Lower lobe of right lung (tissue), 2 donors: Measurements from ENCODE around the gene DAD1. TPM values are rescaled to one million over a fixed set of nuclear protein-coding genes. Genes with fewer than 3 reads are reported as not detected.
"Not testable (repeated sequence)": the region's sequence is repeated elsewhere in the genome, so short reads cannot be mapped to it uniquely, and the experiment has no call there.

Experiments
- ATAC-seq, 2 donors: fragments of 200-7000 bp; cut with Tn5 transposase; one replicate each; pipeline ENCODE4 v1.9.1; 2020 to 2022; ENCODE audit warnings: mild to moderate bottlenecking in 2 of 2, moderate library complexity in 2 of 2
- DNase-seq: peaks from one replicate; pipeline ENCODE4 v3.0.0-alpha.2; 2020
- H3K27ac ChIP-seq: fragments of 200-600 bp; one replicate; pipeline ENCODE4 v1.8.0; 2022
- H3K27me3 ChIP-seq: fragments of 200-600 bp; one replicate; pipeline ENCODE4 v1.8.0; 2022; ENCODE audit warnings: low read depth
- H3K36me3 ChIP-seq: fragments of 200-600 bp; one replicate; pipeline ENCODE4 v1.8.0; 2022; ENCODE audit warnings: mild to moderate bottlenecking
- H3K4me1 ChIP-seq: fragments of 200-600 bp; one replicate; pipeline ENCODE4 v1.8.0; 2022
- H3K4me3 ChIP-seq: fragments of 200-600 bp; one replicate; pipeline ENCODE4 v1.8.0; 2022; ENCODE audit warnings: mild to moderate bottlenecking
- H3K9me3 ChIP-seq: fragments of 200-600 bp; one replicate; pipeline ENCODE4 v1.8.0; 2022
- intact Hi-C: fragments of 100-400 bp; cut with DNase I; formaldehyde crosslinking; loops from one replicate; pipeline ENCODE4 v1.11.0; 2022
- long read RNA-seq: library from polyadenylated mRNA; unstranded; transcript quantifications from one replicate; pipeline ENCODE4 v2.0.0, GENCODE V29; 2021
- total RNA-seq: library from RNA; stranded (reverse); fragmentation: NEBNext Ultra II Directional; extraction: Animal tissue kit (Norgen Biotek cat#: 25700); gene quantifications from one replicate; pipeline ENCODE4 v1.2.1, GENCODE V29; 2021
- TF ChIP-seq, protein P1 (sequence below): fragments of 200-600 bp; IDR thresholded peaks from one replicate; pipeline ENCODE4 v1.8.0; 2022; ENCODE audit warnings: antibody characterized with exemption, mild to moderate bottlenecking
- donor health status: DM: no; HTN: yes; CAD: no; lungs with severe emphysema.

Gene DAD1
- total RNA-seq = 162 TPM
- long read RNA-seq, transcript DAD1-201 (3 exons, 731 nt) = major isoform, 81 of 88 reads
- long read RNA-seq, partial matches to known transcripts = 5 of 88 reads
- long read RNA-seq, other reads (novel, unspliced or antisense) = 2 of 88 reads

DNA sequence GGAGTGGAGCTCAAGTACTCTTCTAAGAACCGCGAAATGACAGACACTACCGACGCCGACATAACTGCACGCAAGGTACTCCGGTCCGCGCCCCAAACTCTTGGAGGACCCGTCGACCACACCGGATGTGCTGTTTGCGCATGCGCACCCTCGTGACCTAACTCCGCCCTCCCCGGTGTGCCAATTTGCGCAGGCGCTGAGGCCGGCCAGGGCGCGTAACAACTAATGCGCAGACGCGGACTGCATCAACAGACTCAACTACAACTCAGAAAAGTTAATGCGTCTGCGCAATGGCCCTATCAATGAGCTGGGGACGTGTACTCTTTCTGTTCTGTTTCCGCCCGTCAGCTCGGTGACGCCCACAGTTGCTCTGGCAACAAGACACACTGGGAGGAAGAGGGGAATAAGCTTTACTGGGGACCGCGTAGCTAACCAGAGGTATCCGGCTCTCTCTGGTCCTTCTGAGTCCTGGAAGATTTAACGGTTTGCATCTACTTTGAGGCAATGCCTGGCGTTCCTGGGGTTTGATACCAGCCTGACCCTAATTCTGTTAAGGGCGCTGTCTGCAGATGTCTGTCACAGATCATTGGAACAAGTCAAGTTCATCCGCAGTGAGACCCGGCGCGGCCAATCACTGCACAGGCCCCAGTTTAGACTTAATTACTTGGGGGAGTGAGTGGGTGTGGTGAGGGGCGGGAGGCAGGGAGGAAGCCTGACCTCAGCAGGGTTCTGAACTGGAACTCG, at the start of gene DAD1:
Gene DAD1 (minus strand): TSS at position 129 of the 744 bp plus-strand sequence. CDS start 67 bp downstream, at position 62.
- H3K27ac ChIP-seq = peak within 1 kb of the TSS; percentile 96
- peak; percentile 99 for ATAC-seq
- no peaks in the 10 kb centered on the region for H3K9me3 ChIP-seq
- H3K4me3 ChIP-seq = peak within 1 kb of the TSS; percentile 79
- TF ChIP-seq, protein P1, sequence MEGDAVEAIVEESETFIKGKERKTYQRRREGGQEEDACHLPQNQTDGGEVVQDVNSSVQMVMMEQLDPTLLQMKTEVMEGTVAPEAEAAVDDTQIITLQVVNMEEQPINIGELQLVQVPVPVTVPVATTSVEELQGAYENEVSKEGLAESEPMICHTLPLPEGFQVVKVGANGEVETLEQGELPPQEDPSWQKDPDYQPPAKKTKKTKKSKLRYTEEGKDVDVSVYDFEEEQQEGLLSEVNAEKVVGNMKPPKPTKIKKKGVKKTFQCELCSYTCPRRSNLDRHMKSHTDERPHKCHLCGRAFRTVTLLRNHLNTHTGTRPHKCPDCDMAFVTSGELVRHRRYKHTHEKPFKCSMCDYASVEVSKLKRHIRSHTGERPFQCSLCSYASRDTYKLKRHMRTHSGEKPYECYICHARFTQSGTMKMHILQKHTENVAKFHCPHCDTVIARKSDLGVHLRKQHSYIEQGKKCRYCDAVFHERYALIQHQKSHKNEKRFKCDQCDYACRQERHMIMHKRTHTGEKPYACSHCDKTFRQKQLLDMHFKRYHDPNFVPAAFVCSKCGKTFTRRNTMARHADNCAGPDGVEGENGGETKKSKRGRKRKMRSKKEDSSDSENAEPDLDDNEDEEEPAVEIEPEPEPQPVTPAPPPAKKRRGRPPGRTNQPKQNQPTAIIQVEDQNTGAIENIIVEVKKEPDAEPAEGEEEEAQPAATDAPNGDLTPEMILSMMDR = no peak
- DNase-seq = peak; percentile 97
- H3K36me3 ChIP-seq = no peaks in the 10 kb centered on the region
- H3K4me1 ChIP-seq = peaks cover 39% of the 10 kb centered on the region
- intact Hi-C loops = no loop called here
- no peaks in the 10 kb centered on the region for H3K27me3 ChIP-seq

DNA sequence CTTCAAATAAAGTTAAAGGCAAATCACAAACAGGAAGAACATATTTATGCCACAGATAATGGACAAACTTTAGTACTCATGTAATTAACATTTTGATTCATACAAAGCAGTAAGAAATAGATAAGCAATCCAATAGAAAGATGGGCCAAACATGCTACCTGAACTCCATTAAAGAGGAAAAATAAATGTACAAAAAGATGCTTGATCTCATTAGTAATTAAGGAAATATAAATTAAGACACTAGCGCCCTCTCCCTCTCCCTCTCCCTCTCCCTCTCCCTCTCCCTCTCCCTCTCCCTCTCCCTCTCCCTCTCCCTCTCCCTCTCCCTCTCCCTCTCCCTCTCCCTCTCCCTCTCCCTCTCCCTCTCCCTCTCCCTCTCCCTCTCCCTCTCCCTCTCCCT, 47.0 kb upstream of the DAD1 start:
- DNase-seq, intact Hi-C loops, H3K27me3 ChIP-seq, H3K4me1 ChIP-seq, H3K36me3 ChIP-seq, H3K4me3 ChIP-seq, ATAC-seq, H3K27ac ChIP-seq, H3K9me3 ChIP-seq: not testable (repeated sequence)

DNA sequence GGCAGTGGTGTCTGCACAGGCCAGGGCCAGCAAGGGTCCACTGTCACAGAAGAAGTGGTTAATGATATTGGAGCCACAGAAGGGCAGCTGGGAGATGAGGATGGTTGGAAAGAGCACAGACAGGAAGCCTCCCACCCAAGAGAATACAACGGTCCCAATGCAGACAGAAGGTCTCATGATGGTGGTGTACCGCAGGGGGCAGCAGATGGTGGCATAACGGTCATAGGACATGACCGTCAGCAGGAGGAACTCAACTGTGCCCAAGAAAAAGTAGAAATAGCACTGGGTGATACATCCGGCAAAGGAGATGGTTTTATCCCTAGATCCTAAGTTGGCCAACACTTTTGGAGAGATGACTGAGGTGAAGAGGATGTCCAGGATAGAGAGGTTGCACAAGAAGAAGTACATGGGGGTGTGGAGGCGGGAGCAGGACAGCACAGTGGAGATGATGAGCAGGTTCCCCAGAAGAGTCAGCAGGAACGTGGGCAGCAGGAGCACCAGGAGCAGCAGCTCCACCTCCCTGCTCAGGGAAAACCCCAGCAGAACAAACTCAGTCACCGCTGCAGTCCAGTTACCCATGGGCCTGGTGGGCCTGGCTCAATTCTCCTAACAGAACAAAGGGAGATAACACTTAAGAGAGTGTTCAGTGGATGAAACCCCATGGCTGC, 45.3 kb upstream of the DAD1 start:
- intact Hi-C loops = no loop called here
- H3K9me3 ChIP-seq = no peaks in the 10 kb centered on the region
- ATAC-seq (no peak), DNase-seq (no peak)
- H3K4me1 ChIP-seq = no peaks in the 10 kb centered on the region
- H3K4me3 ChIP-seq = no peak overlapping the region
- H3K27me3 ChIP-seq = no peaks in the 10 kb centered on the region
- no peak overlapping the region for H3K27ac ChIP-seq
- TF ChIP-seq, protein P1 = no peak
- no peaks in the 10 kb centered on the region for H3K36me3 ChIP-seq

DNA sequence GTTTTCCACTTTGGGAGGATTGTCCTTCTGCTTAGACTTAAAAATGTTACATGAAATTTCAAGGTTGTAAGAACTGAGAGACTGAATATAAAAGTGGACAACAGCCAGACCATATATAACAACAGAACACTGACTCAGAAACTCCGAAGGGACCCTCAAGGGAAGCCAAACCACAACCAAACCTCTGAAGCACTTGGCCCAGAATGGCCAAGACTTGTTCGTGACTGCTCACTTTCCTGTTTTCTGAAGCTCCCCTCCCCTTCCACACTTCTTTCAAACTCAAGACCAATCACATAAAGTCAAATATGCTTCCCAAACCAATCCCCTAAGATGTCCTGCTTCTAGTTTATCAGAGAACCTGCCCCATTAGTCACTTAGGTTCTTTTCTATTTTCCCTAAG, 41.5 kb upstream of the DAD1 start:
- ATAC-seq (no peak), DNase-seq (no peak)
- Histone ChIP-seq H3K27me3 (no peaks in the 10 kb centered on the region), H3K4me1 (no peaks in the 10 kb centered on the region), H3K27ac (no peak overlapping the region), H3K4me3 (no peak overlapping the region), H3K9me3 (no peaks in the 10 kb centered on the region), H3K36me3 (no peaks in the 10 kb centered on the region)
- intact Hi-C loops = no loop called here
- TF ChIP-seq, protein P1 = no peak

DNA sequence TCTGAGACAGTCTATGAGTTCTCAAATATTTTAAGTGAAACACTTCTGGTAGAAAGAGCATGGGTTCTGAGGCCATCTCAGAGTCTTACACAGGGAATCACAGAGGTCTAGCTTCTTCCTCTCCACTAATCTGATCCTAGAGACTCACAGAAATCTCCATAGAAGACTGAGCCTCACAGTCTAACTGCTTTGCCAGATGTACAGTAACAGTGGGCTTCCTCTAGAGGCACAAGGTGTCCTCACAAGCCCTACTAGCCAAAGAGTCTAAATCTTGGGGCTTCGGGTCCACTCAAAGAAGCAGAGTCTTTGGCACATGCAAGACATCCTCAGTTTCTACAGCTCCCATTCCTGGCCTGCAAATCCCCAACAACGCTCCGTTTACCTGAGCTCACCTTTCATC, 41.0 kb upstream of the DAD1 start:
- no peaks in the 10 kb centered on the region for H3K9me3 ChIP-seq
- no peaks in the 10 kb centered on the region for H3K36me3 ChIP-seq
- H3K4me3 ChIP-seq = no peak overlapping the region
- H3K4me1 ChIP-seq = no peaks in the 10 kb centered on the region
- TF ChIP-seq, protein P1 = no peak
- H3K27ac ChIP-seq = no peak overlapping the region
- ATAC-seq (no peak), DNase-seq (no peak)
- H3K27me3 ChIP-seq = no peaks in the 10 kb centered on the region
- intact Hi-C loops = no loop called here

DNA sequence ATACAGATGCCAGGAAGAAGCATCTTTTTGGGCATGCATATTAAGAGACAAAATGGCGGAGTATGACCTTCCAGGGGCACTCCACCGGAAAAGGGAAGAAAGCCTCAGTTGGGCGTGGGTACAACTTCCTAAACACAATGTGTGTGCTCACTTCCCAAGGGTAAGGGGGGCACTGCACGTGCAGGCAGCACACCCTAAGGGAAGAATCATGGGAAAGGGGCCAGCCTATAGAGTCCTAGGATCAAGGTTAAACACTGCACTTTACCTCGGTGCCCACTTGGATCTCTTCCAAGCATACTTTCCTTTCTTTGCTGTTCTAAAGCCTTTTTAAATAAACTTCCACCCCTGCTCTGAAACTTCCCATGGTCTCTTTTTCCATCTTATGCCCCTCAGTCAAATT, 40.3 kb upstream of the DAD1 start:
- no peak overlapping the region for H3K4me3 ChIP-seq
- TF ChIP-seq, protein P1 = no peak
- no peaks in the 10 kb centered on the region for H3K36me3 ChIP-seq
- no peak for DNase-seq
- intact Hi-C loops = no loop called here
- no peaks in the 10 kb centered on the region for H3K4me1 ChIP-seq
- H3K9me3 ChIP-seq = no peaks in the 10 kb centered on the region
- no peak overlapping the region for H3K27ac ChIP-seq
- ATAC-seq = no peak
- no peaks in the 10 kb centered on the region for H3K27me3 ChIP-seq
